GM19468 (cell line): Measurements from ENCODE around the gene ZFYVE19.

ENCODE experiments used
- ATAC-seq: cut with Tn5 transposase; IDR thresholded peaks from one replicate; pipeline ENCODE4 v1.9.1; 2021; ENCODE audit warnings: mild to moderate bottlenecking, moderate library complexity, moderate number of reproducible peaks; ENCODE audit not compliant: unreplicated experiment; ENCODE audit errors: extremely low read depth

The ZFYVE19 gene, protein sequence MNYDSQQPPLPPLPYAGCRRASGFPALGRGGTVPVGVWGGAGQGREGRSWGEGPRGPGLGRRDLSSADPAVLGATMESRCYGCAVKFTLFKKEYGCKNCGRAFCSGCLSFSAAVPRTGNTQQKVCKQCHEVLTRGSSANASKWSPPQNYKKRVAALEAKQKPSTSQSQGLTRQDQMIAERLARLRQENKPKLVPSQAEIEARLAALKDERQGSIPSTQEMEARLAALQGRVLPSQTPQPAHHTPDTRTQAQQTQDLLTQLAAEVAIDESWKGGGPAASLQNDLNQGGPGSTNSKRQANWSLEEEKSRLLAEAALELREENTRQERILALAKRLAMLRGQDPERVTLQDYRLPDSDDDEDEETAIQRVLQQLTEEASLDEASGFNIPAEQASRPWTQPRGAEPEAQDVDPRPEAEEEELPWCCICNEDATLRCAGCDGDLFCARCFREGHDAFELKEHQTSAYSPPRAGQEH

DNA sequence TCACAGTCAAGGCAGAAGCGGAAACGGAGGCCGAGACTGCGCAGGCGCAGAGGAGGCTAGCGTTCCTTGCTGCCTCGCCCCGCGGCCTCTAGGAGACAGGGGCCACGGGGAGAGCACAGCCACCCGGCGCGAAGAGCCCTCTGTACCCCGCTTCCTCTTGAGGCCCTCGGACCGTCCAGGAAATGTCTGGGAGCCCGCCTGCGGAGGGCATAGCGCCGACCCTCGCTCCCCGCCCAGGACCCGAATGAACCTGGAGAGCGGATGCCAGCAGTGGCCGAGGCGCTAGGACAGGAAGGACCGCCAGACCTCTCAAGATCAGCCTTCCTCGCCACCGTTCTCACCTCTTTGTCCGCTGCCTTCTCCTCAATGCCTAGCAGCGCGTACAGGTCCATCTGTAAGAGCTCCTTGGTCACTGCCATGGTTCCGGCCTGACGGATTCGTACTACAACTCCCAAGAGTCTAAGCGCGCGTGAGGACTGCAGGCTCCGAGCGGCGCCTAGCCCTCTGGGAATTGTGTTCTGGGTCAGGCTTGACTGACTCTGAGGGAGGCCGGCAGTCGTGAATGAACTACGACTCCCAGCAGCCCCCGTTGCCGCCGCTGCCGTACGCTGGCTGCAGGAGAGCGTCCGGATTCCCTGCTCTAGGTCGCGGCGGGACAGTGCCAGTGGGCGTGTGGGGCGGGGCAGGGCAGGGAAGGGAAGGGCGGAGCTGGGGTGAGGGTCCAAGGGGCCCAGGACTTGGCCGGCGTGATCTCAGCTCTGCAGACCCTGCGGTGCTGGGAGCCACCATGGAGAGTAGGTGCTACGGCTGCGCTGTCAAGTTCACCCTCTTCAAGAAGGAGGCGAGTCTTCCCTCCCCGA lies at the start of gene ZFYVE19, which contains the start of gene DNAJC17:
Gene ZFYVE19, plus strand, starts transcription at position 62 of the 860 bp plus-strand sequence. Its CDS starts 501 bp downstream, at position 563.
Gene DNAJC17, minus strand, starts transcription at position 446 of the 860 bp plus-strand sequence. Its CDS starts 27 bp downstream, at position 419.
- ATAC-seq = peak; percentile 93

- ATAC-seq = no peak
Measured at GRCh38 chr15:40759961-40760360, 46.9 kb upstream of the ZFYVE19 start.

DNA sequence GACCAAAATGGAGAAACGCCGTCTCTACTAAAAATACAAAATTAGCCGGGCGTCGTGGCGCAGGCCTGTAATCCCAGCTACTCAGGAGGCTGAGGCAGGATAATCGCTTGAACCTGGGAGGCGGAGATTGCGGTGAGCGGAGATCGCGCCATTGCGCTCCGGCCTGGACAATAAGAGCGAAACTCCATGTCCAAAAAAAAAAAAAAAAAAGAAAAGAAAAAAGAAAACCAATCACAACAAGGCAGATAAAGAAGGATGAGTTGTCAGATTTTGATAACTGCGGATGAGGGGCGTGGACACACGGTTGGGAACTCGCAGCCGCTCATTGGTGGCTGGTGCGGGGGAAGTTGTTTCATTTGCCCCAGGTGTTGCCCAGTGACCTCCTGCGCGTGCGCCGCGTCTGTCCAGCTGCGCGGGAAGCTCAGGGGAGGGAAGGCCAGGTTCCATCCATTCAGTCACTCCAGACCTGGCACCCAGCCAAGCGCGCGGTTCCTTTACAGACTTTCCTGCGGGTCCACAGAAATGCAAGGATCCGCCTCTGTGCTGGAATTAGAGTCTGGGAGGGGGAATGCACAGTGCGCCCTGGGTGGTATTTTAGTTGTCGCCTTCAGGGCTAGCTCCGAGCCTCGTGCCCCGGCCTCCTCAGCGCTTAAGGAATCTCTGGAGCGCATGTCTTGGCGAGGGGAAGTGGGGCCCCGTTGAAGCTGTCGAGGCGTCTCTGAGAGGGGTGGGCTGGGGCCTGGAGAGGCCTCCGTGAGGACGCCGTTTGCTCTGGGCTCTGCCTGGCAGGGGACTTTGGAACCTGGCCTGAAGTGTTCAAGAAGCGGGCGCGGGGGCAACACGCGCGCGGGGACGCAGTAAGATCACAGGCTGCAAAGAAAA lies 43.7 kb upstream of the ZFYVE19 start:
- no peak for ATAC-seq

GRCh38 chr15:40763801-40764628 lies 42.9 kb upstream of the ZFYVE19 start, which contains the start of gene GCHFR:
Gene GCHFR, plus strand, starts transcription at chr15:40764068. Its CDS starts 113 bp downstream, at chr15:40764181.
- no peak for ATAC-seq

GRCh38 chr15:40764629-40765103 lies 42.2 kb upstream of the ZFYVE19 start:
- no peak for ATAC-seq

GRCh38 chr15:40766194-40766815 lies 40.6 kb upstream of the ZFYVE19 start:
- no peak for ATAC-seq

DNA sequence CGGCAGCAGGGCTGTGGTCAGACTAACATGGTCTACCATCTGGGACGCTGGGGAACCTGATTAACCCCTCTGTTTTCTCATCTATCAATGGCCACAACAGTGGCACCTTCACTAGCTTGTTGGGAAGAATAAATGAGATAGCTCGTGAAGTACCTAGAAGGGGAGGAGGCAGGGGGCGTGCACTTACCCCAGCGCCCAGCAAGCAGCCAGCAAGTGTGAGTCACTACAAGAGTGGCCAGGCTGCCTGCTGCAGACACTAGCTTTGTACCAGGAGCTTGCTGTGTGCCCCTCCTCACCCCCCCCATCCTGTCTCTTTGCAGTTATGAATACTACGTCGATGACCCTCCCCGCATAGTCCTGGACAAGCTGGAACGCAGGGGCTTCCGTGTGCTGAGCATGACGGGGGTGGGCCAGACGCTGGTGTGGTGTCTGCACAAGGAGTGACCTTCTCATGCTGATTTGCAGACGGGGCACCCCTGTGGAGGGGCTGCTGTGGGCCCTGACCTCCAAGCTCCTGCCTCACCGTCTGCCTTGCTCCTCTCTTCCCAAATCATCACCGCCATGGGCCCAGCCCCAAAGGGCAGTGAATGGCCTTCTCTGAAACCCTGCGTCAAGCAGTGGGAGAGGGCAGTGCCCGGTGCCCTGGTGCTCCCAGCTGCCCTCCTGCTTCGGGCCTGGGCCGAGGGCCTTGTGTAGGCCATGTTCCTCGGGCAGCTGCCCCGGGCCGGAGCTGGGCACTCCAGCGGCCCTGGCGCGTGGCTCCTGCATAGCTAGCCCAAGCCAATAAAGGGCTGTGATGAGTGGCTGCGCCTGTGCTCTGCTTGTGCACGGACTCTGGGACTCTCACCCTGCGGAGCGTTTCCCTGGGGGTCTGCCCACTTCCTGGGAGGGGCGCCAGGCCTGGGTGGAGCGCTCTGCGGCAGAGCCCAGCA lies 39.7 kb upstream of the ZFYVE19 start:
- ATAC-seq = no peak

DNA sequence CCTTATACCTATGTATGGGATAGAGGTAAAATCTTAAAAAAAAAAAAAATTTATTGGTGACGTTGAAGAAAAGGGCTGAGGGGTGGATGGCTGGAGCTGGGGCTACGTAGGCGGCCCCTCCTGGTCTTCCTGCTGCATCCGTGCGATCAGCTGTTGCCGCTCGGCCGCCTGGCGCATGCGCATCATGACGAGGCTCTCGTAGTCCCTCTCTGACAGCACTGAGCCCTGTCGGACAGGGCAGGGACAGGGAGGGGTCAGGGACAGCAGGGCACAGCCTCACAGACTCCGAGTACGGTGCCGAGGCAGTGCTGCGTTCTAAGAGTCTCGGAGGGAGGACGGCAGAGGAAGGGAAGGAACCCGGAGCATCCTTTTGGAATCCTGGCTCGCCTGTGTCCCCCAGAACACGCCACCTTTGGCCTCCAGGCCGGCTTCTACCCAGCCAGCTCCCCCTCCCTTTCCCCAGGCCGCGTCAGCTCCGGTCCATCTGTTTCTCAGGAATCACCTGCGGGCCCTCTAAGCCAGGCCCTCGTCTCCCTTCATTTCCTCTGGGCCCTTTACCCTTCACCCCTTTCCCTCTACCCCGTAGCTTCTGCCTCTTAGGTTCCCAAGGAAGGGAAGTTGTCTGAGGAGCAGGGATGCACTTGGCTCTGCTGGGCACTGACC lies 38.9 kb upstream of the ZFYVE19 start:
- no peak for ATAC-seq

DNA sequence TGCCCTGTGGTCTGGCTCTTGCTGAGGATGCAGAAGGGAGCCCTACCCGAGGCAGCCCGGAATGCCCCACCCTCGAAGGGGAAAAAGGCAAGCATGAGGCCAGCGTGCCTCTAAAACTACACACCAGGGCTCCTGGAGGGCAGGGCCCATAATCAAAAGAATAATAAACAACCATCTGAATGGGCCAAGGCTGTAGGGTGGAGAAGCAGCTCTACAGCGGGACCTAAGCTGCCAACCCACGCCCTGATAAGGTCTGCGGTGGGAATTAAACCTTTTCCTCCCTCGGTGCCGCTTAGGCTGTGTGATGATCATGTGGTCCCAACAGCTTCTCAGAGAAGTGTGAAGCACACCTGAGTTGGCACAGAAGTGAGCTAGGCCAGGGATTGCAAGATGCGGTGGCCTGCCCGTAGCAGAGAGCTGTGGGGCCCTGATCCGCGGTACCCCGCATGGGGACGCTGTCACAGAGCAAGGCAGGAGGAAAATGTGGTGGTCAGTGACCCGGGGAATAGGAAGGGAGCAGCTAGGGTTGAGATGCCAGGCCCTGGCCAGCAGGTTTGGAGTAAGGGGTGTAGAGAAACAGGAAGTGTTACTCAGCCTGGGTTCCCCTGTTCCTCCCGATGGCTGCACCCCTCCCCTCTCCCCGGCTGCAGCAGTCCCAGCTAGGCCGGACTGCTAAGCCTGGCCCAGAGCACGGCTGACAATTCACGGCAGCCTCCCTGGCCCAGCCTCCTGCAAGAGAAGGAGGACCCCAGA lies 38.2 kb upstream of the ZFYVE19 start:
- no peak for ATAC-seq

- ATAC-seq = peak; percentile 18
Measured at GRCh38 chr15:40769274-40770146, 37.4 kb upstream of the ZFYVE19 start, which contains the start of gene C15orf62. Gene C15orf62, plus strand, starts transcription at chr15:40769980. Its CDS starts 516 bp downstream, at chr15:40770496.

DNA sequence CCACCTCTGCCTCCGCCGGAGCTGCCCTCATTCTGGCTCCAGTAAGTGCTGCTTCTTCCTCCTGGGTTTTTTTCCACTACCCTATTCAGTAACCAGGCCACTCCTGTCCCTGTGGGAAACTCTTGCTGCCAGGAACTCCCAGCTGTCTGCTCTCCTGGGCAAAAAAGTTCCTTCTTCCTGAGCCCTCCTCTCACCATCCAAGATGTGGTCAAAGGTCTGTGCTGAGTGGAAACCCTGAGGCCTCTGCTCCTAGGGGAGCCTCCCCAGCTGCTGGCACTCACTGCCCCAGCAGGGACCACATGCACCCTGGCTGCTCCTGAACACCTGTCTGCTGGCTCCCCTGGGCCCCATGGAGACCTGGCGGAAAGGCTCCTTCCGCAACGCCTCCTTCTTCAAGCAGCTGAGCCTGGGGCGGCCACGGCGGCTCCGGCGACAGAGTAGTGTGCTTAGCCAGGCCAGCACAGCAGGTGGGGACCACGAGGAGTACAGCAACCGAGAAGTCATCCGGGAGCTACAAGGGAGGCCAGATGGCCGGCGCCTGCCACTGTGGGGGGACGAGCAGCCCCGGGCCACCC lies 36.7 kb upstream of the ZFYVE19 start:
- ATAC-seq = no peak

DNA sequence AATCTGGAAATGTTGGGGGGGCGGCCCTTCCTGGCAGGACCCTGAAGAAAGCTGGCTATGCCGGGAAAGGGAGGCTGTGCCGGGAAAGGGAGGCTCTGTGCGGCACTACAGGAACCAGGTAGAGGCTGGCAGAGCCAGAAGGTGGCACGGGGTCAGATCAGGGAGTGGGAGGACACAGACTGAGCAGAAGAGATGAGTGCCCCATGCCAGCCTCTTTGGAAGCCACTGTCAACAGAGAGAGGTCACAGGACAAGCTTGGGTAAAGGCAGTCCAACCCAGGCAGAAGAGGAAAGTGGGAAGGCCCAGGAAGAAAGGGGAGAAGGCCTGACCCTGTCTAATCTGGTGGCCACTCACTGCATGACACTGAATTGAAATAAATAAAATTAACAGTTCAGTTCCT lies 35.6 kb upstream of the ZFYVE19 start:
- ATAC-seq = no peak

DNA sequence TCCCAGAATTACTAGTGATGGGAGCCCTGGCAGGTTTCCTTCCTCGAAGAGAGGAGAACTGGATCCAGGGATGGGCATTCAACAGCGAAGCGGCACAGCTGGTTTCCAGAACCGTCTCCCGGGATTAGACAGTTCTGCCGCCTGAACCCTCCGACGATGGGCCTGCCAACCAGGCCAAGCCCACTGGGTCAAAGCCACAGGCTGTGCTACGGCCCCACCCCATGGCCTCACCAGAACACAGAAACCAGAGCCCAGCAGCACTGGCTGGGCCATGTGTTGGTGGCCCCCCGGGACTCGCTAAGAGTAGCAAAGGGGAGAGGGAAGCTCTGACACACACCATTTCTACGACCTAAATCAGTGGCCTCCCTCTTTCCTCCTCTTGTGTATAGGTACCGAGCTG lies 34.9 kb upstream of the ZFYVE19 start:
- no peak for ATAC-seq

DNA sequence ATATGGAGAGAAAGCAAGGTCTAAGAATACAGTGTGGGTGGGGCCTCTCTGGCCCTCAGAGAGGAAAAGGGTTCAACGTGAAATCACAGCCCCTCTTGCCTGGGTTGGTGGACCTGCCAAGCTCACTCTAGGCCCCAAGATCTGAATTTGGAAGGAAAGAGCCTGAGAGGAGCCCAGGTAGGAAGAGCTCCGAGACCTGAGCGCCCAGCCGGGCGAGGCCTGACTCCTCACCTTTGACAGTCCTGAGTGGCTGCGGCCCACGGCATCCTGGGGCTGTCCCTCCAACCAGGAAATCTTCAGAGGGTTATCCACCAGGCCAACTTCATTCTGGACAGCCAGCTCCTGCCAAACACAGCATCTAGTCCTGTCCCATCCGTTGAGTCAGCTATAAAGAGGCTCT lies 33.4 kb upstream of the ZFYVE19 start:
- no peak for ATAC-seq

DNA sequence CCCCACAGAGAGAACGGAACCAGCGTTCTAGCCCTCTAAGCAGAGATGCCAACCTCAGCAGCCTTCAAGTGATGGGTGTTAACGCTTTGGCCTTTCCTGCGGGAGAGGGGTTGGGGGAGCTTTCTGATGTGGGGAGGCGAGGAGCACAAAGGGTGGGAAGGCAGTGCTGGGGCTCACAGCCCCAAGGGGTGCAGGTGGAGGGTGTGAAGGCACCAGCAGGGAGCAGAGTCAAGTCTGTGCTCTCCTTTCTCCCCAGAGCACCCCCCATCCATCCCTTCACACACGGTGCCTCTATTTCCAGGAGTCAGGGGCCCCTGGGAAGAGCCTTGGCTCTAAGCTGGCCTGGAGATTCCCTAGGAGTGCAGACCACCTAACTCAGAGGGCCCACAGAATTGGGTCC lies 33.0 kb upstream of the ZFYVE19 start:
- ATAC-seq = no peak
